Measurements from ENCODE around the gene PPIB.

PPIB gene

DNA sequence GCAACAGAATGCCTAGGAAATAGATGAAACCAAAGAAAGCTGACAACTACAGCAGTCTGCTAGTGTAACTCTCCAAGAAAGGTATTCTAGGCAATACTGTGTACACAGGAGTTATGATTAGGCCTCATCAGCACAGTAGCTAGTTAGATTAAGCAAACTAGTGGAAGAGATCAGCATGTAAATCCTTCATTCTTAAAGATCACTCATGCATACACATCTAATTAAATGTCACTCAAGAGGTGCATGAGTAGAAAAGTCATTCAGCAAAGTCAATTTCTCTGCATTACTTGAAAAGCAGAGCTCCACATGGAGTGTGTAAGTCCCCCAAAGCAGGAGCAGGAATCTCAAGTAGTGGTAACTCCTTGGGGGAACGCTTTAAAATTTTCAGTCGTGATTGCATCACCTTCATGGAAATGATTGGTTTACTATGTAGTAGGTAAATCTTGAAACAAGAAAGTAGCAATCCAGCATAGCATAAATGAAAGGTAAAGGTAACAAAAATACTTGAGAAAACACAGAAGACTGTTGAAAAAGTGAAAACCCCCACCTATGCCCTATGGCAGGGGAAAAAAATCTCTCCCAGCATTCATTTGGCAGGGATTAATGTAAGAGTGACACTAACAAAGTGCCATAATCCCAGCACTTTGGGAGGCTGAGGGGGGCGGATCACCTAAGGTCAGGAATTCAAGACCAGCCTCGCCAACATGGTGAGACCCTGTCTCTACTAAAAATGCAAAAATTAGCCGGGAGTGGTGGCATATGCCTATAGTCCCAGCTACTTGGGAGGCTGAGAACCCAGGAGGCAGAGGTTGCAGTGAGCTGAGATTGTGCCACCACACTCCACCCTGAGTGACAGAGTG is 29.4 kb upstream of the PPIB start (continued):
- TF ChIP-seq, protein P1, sequence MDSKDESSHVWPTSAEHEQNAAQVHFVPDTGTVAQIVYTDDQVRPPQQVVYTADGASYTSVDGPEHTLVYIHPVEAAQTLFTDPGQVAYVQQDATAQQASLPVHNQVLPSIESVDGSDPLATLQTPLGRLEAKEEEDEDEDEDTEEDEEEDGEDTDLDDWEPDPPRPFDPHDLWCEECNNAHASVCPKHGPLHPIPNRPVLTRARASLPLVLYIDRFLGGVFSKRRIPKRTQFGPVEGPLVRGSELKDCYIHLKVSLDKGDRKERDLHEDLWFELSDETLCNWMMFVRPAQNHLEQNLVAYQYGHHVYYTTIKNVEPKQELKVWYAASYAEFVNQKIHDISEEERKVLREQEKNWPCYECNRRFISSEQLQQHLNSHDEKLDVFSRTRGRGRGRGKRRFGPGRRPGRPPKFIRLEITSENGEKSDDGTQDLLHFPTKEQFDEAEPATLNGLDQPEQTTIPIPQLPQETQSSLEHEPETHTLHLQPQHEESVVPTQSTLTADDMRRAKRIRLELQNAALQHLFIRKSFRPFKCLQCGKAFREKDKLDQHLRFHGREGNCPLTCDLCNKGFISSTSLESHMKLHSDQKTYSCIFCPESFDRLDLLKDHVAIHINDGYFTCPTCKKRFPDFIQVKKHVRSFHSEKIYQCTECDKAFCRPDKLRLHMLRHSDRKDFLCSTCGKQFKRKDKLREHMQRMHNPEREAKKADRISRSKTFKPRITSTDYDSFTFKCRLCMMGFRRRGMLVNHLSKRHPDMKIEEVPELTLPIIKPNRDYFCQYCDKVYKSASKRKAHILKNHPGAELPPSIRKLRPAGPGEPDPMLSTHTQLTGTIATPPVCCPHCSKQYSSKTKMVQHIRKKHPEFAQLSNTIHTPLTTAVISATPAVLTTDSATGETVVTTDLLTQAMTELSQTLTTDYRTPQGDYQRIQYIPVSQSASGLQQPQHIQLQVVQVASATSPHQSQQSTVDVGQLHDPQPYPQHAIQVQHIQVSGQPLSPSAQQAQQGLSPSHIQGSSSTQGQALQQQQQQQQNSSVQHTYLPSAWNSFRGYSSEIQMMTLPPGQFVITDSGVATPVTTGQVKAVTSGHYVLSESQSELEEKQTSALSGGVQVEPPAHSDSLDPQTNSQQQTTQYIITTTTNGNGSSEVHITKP (tag by site-specific recombination; IDR thresholded peaks at IDR 0.05), result peak; percentile 34; the same call in 1 of the 2 replicates

DNA sequence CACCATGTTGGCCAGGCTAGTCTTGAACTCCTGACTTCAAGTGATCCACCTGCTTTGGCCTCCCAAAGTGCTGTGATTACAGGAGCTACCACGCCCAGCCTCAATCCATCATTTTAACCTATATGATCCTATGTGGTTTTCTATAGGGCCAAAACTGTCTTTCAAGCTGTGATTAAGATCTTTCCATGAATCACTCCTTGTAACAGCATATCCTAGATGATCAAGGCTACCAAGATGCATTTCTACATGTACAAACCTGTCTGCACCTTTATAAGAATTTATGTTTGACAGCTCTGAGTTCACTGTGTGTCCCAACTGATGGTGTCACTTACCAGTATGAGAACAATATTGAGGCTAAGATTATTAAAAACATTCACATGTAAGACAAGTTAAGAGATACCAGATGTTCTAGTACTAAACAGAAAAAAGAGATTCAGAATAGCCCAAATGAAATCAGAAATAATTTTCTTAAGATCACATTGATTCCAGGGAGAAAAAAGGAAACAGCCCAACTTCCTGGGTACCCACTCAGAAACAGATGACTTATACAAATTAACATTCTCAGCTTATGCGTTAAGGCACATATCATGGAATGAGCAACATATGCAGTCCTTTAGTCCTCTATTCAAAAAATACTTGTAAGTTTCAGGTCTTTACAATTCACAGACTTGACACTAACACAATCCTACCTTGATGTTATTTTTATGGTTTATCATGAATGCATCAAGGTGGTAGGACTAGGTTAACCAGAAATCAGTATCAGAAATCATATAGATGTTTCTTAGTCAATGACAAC is 24.8 kb upstream of the PPIB start:
- H3K4me3 ChIP-seq (ENCODE audit: low read depth, low read length), result no peak overlapping the region
- H3K4me1 ChIP-seq (ENCODE audit: control insufficient read depth, insufficient read depth, low read length), result no peaks in the 10 kb centered on the region; the same call in 1 of the 2 replicates
- POLR2A ChIA-PET, result no interaction called here
- TF ChIP-seq, protein P2, sequence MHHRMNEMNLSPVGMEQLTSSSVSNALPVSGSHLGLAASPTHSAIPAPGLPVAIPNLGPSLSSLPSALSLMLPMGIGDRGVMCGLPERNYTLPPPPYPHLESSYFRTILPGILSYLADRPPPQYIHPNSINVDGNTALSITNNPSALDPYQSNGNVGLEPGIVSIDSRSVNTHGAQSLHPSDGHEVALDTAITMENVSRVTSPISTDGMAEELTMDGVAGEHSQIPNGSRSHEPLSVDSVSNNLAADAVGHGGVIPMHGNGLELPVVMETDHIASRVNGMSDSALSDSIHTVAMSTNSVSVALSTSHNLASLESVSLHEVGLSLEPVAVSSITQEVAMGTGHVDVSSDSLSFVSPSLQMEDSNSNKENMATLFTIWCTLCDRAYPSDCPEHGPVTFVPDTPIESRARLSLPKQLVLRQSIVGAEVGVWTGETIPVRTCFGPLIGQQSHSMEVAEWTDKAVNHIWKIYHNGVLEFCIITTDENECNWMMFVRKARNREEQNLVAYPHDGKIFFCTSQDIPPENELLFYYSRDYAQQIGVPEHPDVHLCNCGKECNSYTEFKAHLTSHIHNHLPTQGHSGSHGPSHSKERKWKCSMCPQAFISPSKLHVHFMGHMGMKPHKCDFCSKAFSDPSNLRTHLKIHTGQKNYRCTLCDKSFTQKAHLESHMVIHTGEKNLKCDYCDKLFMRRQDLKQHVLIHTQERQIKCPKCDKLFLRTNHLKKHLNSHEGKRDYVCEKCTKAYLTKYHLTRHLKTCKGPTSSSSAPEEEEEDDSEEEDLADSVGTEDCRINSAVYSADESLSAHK (tag by site-specific recombination; IDR thresholded peaks at IDR 0.05), result no peak
- TF ChIP-seq ZNF48 (tag by site-specific recombination; IDR thresholded peaks at IDR 0.05), result no peak
- TF ChIP-seq OSR2 (tag by site-specific recombination; IDR thresholded peaks at IDR 0.05), result 0 out of 2 replicates have a peak, but pooled peaks have one; percentile 7
- peaks cover 0 to 12% of the 10 kb centered on the region in 2 experiments; a peak in 2 of 3 replicates for H3K36me3 ChIP-seq (ENCODE audit: control insufficient read depth in 2 of 2, insufficient read depth in 1 of 2, low read length in 2 of 2)
- CTCF ChIA-PET, result interaction anchor here (0.6 kb wide), 2 partner anchors 12 to 179 kb away, joined by 3 to 5 read pairs; no protein-coding TSS in a partner anchor
- H3K9me3 ChIP-seq (ENCODE audit: control insufficient read depth, insufficient read depth, low read depth, low read length), result no peaks in the 10 kb centered on the region
- no peak overlapping the region for H3K27ac ChIP-seq (ENCODE audit: extremely low read depth, low read depth, low read length)

DNA sequence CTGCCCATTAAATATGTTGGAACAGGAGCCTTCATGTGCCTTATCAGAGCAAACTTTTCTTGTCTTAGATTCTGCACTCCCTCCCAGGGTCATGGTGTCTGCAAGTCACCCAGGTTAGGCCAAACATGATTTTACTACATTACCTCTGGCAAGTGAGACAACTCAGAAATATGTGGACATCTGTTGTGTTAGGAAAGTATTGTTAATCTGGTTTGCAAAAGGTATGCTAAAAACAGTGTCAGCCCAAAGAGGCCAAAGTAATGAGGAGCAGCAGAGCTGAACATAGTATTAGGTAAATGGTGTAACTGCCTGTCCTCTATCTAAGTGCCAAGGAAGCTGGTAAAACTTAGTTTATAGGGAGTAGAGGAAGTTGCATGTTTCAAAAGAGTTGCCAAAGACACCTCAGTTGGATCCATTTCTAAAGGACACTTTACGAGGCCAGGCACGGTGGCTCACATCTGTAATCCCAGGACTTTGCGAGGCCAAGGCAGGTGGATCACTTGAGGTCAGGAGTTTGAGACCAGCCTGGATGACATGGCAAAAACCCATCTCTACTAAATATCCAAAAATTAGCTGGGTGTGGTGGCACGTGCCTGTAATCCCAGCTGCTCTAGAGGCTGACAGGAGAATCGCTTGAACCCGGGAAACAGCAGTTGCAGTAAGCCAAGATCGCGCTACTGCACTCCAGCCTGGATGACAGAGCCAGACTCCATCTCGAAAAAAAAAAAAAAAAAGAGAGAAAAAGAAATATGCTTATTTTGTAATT is 22.5 kb upstream of the PPIB start:
- Histone ChIP-seq H3K4me1 (ENCODE audit: control insufficient read depth, insufficient read depth, low read length) (no peaks in the 10 kb centered on the region; the same call in 1 of the 2 replicates), H3K27ac (ENCODE audit: extremely low read depth, low read depth, low read length) (no peak overlapping the region), H3K9me3 (ENCODE audit: control insufficient read depth, insufficient read depth, low read depth, low read length) (no peaks in the 10 kb centered on the region), H3K4me3 (ENCODE audit: low read depth, low read length) (no peak overlapping the region), H3K36me3 (ENCODE audit: control insufficient read depth in 2 of 2, insufficient read depth in 1 of 2, low read length in 2 of 2) (peaks cover 0 to 13% of the 10 kb centered on the region in 2 experiments; a peak in 2 of 3 replicates)
- ChIA-PET CTCF (no interaction called here), POLR2A (interaction anchor here (0.7 kb wide), 1 partner anchor 28 kb away, joined by 4 read pairs; no protein-coding TSS in a partner anchor)
- no peak for TF ChIP-seq ZNF223 (tag by site-specific recombination; IDR thresholded peaks at IDR 0.05)
- no peak for TF ChIP-seq ZNF544 (tag by site-specific recombination; IDR thresholded peaks at IDR 0.05)
- no peak for TF ChIP-seq GLIS2 (tag by site-specific recombination; IDR thresholded peaks at IDR 0.05)
- TF ChIP-seq, protein P2 (tag by site-specific recombination; IDR thresholded peaks at IDR 0.05), result no peak
